Measurements from ENCODE around the gene ZNF799.
"Not testable (repeated sequence)": the region's sequence is repeated elsewhere in the genome, so short reads cannot be mapped to it uniquely, and the experiment has no call there.

Gene ZNF799

GRCh38 chr19:12400633-12401502 is at the start of gene ZNF799:
TSS of gene ZNF799 (minus strand) at chr19:12401271. CDS start at chr19:12401070, 201 bp downstream.
- DNase-seq = peak; percentile 84

DNA sequence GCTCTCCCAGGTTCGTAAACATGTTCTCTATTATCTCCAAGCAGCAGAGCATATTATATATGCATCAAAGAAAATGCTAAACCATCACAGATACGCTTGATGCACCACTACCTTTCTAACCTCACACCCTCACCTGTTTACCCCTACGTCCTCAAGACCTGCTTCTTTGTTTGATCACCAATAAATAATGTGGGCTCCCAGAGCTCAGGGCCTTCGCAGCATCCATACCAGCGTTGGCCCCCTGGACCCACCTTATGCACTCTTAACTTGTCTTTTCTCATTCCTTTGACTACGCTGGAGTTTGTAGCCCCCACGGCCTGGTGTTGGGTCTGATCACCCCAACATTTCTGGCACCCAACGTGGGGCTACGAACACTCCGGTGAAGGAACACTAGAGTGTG is 49.8 kb upstream of the ZNF799 start:
- DNase-seq = no peak

DNA sequence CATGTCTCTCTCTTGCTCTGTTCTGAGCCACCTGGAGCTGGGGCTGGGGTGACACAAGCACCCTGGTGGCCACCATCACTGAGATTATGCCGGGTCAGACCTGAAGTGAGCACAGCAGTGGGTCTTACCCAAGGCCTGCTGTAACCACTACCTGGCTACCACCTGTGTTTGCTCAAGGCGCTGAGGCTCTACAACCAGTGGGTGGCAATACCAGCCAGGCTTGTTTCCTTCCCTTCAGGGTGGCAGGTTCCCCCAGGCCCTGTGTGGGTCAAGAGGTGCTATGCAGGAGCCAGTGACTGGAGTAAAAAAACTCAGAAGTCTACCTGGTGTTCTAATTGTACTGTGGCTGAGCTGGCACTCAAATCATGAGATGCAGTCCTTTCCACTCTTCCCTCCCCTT is 47.7 kb upstream of the ZNF799 start:
- no peak for DNase-seq

DNA sequence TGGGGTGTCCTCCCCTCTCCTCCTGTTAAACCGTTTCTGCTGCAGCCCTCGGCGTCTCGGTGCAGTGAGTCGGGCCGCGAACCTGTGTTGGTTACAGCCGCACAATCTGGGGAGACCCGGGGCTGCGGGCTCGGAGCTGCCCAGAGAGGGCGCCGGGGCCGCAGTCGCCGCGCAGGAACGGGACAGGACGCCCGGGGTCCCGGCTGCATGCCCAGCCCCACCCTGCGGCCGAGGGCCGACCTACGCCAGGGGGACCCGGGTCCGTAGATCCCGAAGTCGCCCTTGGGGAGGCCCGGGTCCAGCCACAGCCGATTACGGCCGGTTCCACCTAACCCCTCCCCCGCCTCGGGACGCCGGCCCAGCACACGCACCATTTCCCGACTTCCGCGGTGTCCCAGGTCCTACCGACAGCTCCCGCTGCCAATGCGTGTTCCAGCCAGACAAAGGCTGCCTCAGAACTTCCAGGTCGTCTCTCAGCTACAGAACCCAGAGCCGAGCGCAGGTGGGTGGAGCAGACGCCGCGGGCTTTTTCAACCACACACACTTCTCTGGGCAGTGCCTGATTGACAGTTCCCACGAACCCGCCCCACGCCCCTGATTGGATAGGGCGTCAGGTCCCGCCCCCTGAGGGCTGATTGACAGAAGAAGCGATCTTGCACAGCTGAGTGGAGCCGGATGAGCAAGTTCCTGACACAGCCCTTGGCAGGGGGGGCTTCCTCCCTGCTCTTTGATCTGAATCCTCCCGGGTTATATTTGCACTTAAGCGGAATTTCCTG is 39.7 kb upstream of the ZNF799 start, which contains the start of gene ZNF443:
TSS of gene ZNF443 (minus strand) at position 481 of the 776 bp plus-strand sequence. CDS start at position 374, 107 bp downstream.
- DNase-seq = peak; percentile 99

- DNase-seq = peak; percentile 42
Measured at GRCh38 chr19:12439686-12440540, 38.8 kb upstream of the ZNF799 start.

- not testable (repeated sequence) for DNase-seq
Measured at GRCh38 chr19:12430726-12431299, 29.7 kb upstream of the ZNF799 start.

GRCh38 chr19:12425888-12426274 is 24.8 kb upstream of the ZNF799 start:
- DNase-seq = no peak

DNA sequence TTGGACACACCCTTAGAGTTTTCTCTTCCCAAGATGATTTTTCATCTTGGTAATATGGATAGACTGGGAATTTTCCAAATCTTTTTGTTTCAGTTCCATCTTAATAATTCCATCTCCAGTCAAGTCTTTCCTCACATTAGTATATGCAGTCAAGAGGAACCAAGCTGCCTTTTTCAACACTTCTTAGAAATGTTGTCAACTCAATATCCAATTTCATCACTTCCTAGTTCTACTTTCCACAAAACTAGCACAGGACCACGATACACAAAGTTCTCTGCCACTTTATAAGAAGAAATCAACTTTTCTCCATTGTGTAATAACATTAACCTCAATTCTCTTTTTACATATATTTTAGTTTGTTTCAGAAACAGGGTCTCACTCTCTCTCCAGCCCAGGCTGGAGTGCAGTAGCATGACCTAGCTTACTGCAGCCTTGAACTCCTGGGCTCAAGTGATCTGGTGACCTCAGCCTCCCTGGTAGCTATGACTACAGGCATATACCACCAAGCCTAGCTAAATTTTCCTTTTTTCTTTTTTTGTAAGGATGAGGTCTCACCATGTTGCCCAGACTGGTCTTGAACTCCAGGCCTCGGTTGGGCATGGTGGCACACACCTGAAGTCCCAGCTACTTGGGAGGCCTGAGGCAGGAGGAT is 24.3 kb upstream of the ZNF799 start:
- no peak for DNase-seq

DNA sequence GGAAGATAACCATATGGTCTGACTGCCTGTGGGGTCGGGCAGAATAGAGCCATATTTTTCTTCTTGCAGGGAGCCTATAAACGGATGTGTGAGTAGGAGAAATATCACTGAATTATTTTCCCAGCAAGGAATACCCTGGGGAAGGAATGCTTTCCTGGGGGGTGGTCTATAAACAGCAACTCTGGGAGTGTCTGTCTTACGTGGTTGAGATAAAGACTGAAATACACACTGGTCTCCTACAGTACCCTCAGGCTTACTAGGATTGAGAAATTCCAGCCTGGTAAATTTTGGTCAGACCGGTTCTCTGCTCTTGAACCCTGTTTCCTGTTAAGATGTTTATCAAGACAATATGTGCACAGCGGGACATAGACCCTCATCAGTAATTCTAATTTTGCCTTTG is 16.2 kb upstream of the ZNF799 start:
- DNase-seq = not testable (repeated sequence)

- DNase-seq = no peak
Measured at GRCh38 chr19:12411893-12412292, 10.8 kb upstream of the ZNF799 start.

DNA sequence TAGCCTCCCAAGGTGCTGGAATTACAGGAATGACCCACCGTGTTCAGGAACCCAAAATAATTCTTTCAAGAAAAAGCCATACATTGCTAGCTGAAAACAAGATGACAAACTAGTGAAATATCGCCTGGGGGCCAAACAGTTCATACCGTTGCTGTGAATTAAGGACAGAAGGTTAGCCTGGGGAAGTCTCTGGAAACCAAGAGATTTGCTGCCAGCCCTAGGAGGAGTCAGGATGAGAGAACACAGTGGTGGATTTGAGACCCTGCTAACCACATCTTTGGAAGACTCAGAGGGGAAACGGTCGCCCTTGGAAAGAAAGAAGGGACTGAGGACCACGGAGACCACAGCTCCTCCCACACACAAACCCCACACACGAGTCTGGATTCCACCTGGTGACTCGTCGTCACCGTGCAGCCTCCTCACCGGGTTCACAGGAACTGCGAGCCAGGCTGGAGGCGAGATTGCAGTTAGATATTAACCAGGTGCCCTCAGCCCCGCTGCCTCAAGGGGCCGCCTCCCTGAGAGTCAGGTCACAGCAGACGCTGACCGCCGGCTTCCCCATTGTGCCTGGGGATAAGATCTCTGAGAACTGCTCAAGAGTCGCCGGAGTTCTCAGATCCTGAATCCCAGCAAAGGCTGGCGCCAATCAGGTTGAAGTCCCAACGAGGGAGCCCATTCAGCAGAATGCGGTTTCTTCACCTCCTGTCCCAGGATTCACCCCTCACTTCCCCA is 1.0 kb downstream of the ZNF799 start:
- DNase-seq = peak; percentile 8

GRCh38 chr19:12391148-12391547 is 9.9 kb downstream of the ZNF799 start:
- DNase-seq = not testable (repeated sequence)

GRCh38 chr19:12386365-12386764 is 14.7 kb downstream of the ZNF799 start:
- DNase-seq = not testable (repeated sequence)

- no peak for DNase-seq
Measured at GRCh38 chr19:12380444-12380737, 20.7 kb downstream of the ZNF799 start.

- no peak for DNase-seq
Measured at GRCh38 chr19:12379732-12380443, 21.2 kb downstream of the ZNF799 start.

DNA sequence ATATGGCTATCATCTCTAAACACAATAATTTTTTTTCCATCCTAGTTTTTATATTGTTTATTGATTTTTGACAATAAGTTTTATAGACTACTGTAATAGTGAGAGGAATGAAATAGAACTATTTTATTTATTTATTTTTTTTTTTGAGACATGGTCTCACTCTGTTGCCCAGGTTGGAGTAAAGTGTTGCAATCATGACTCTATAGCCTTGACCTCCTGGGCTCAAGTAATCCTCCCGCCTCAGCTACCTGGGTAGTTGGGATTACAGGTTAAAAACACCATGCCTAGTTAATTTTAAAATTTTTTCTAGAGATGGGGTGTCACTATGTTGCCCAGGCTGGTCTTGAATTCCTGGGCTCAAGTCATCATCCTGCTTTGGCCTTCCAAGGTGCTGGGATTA is 27.0 kb downstream of the ZNF799 start:
- no peak for DNase-seq

DNA sequence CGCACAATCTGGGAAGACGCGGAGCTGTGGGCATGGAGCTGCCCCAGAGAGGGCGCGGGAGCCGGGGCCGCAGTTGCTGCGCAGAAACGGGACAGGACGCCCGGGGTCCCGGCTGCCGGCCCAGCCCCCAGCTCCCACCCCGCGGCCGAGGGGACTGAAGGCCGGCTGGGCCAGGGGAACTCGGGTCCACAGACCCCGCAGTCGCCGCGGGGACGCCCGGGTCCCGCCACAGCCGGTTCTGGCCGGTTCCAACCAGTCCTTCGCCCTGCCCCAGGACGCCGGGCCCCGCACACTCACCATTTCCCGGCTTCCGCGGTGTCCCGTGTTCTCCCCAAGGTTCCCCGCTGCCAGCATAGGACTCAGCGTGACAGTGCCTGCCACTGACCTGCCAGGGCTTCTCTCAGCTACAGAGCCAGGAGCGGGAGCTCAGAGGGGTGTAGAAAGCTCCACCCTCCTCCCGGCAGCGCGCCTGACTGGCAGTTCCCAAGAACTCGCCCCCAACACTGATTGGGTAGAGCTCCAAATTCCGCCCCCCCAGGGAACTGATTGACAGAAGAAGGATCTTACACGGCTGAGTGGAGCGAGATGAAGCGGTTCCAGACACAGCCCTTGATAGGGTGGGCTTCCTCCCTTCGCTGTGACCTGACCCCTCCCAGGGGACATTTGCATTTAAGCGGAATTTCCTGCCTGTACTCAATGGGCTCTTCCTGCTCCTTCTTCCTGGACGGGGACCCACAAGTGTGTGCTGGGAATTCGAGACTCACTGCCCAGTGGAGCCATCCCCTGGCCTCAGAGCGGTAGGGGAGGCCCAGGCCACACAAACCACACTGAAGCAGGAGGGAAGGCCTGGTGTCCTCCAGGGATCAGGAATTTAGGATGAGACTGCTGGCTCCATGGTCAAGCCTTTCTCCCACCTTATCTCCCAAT is 35.6 kb downstream of the ZNF799 start, which contains the start of gene ZNF442:
TSS of gene ZNF442 (minus strand) at position 448 of the 927 bp plus-strand sequence. CDS start 2,052 bp downstream, outside the sequence.
- peak; percentile 84 for DNase-seq

DNA sequence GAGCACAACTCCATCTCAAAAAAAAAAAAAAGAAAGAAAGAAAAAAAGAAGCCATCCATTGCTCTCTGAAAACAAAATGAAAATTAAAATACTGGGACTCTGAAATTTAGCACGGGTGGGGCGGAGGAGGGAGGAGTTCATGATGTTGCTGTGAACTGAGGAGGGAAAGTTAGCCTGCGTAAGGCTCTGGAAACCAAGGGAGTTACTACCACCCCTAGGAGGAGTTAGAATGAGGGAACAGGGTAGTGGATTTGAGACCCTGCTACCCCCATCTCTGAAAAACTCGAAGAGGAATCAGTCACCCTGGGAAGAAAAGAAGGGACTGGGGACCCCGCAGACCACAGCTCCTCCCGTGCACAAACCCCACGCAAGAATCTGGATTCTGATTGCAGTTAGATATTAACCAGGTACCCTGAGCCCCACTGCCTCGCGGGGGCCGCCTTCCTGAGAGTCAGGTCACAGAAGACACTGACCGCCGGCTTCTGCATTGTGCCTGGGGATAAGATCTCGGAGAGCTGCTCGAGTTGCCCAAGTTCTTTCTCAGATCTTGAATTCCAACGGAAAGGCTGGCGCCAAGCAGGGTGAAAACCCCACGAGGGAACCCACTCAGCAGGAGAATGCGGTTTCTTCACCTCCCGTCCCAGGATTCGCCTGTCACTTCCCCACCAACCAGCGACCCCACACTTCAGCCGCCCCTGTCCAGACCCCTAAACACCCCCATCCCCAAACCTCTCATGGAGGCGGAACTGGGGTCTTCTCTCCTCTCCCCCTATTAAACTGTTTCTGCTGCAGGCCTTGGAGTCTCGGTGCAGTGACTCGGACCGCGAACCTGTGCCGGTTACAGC is 36.5 kb downstream of the ZNF799 start:
- no peak for DNase-seq
